Smooth muscle cell (in vitro differentiated cells): ENCODE results near the gene DDX5. TPM values are rescaled to one million over a fixed set of nuclear protein-coding genes. Genes with fewer than 3 reads are reported as not detected.

Experiments used
- DNase-seq: peaks from one replicate; lab custom pipeline; 2025; ENCODE audit not compliant: unreplicated experiment; lab: John Stamatoyannopoulos, UW
- H2AFZ ChIP-seq: fragments of 200-600 bp; sonication (generic); 2 replicates; pipeline ENCODE4 v1.6.0; 2016; ENCODE audit warnings: antibody characterized with exemption, low read depth, mild to moderate bottlenecking
- H3F3A ChIP-seq: fragments of 200-600 bp; sonication (generic); 2 replicates; pipeline ENCODE4 v1.6.0; 2017; ENCODE audit warnings: antibody characterized with exemption, low read depth
- H3K27ac ChIP-seq: fragments of 200-600 bp; sonication (generic); 2 replicates; pipeline ENCODE4 v1.5.1; 2016; ENCODE audit warnings: low read depth, mild to moderate bottlenecking
- H3K27me3 ChIP-seq: fragments of 200-600 bp; sonication (generic); 2 replicates; pipeline ENCODE4 v1.6.1; 2016; ENCODE audit warnings: low read depth, mild to moderate bottlenecking
- H3K36me3 ChIP-seq: fragments of 200-600 bp; sonication (generic); 2 replicates; pipeline ENCODE4 v1.5.1; 2016; ENCODE audit warnings: low read depth
- H3K4me1 ChIP-seq: fragments of 200-600 bp; sonication (generic); 2 replicates; pipeline ENCODE4 v1.5.1; 2016; ENCODE audit warnings: low read depth
- H3K4me2 ChIP-seq: fragments of 200-600 bp; sonication (generic); 2 replicates; pipeline ENCODE4 v1.6.0; 2016; ENCODE audit warnings: mild to moderate bottlenecking
- H3K4me3 ChIP-seq: fragments of 200-600 bp; sonication (generic); 2 replicates; pipeline ENCODE4 v1.5.1; 2016; ENCODE audit warnings: mild to moderate bottlenecking
- H3K79me2 ChIP-seq: fragments of 200-600 bp; sonication (generic); 2 replicates; pipeline ENCODE4 v1.6.0; 2016; ENCODE audit warnings: low read depth, mild to moderate bottlenecking
- H3K9ac ChIP-seq: fragments of 200-600 bp; sonication (generic); 2 replicates; pipeline ENCODE4 v1.6.0; 2016; ENCODE audit warnings: low read depth
- H3K9me3 ChIP-seq: fragments of 200-600 bp; sonication (generic); replicated peaks from 2 replicates; pipeline ENCODE4 v1.5.1; 2016; ENCODE audit warnings: low read depth
- H4K20me1 ChIP-seq: fragments of 200-600 bp; sonication (generic); 2 replicates; pipeline ENCODE4 v1.6.0; 2016; ENCODE audit warnings: low read depth
- CTCF ChIP-seq: fragments of 200-600 bp; sonication (generic); IDR thresholded peaks from 2 replicates; pipeline ENCODE4 v1.5.1; 2017; ENCODE audit warnings: borderline replicate concordance, mild to moderate bottlenecking, antibody characterized with exemption; ENCODE audit not compliant: insufficient read depth, poor library complexity, severe bottlenecking
- WGBS: methylation state at CpG from one replicate; pipeline ENCODE4 v1.1.7; 2016; ENCODE audit warnings: low lambda C conversion rate; 5-methylcytosine and 5-hydroxymethylcytosine counted together
- polyA plus RNA-seq: library from polyadenylated mRNA; unstranded; fragments of >200 nt; fragmentation: Nextera tagmentation; extraction: Ambion mirVana; gene quantifications from 2 replicates; pipeline ENCODE4 v1.2.1, GENCODE V29; 2016
- total RNA-seq: library from RNA; depleted of rRNA; stranded (reverse); fragments of >200 nt; gene quantifications from 2 replicates; pipeline ENCODE4 v1.2.3, GENCODE V29; 2014

DDX5 gene
- total RNA-seq, result 679 and 752 TPM in 2 replicates
- 446 and 533 TPM in 2 replicates for polyA plus RNA-seq

- peaks cover 28% of the 10 kb centered on the region for H3K4me1 ChIP-seq
- no peaks in the 10 kb centered on the region for H3K9me3 ChIP-seq
- peaks cover 34% of the 10 kb centered on the region for H3F3A ChIP-seq
- peak within 1 kb of the TSS; percentile 100 for H3K9ac ChIP-seq
- H2AFZ ChIP-seq, result peak within 1 kb of the TSS; percentile 17
- WGBS, result under 1% methylated on average over 26 of the region's 31 CpGs
- TF ChIP-seq CTCF, result no peak
- H3K4me3 ChIP-seq, result peak within 1 kb of the TSS; percentile 91
- peak; percentile 98 for DNase-seq
- H3K4me2 ChIP-seq, result peak within 1 kb of the TSS; percentile 86
- H3K27me3 ChIP-seq, result no peaks in the 10 kb centered on the region
- H4K20me1 ChIP-seq, result peaks cover 89% of the 10 kb centered on the region
- peaks cover 30% of the 10 kb centered on the region for H3K36me3 ChIP-seq
- peak within 1 kb of the TSS; percentile 99 for H3K27ac ChIP-seq
- peaks cover 83% of the 10 kb centered on the region for H3K79me2 ChIP-seq
These were observed at the start of gene DDX5 for GRCh38 chr17:64506201-64506575. DDX5 (minus strand) TSS chr17:64506289; CDS start chr17:64506119, 170 bp downstream.

- peaks cover 14% of the 10 kb centered on the region for H3K79me2 ChIP-seq
- H4K20me1 ChIP-seq, result peaks cover 34% of the 10 kb centered on the region
These were observed 49.2 kb upstream of the DDX5 start for GRCh38 chr17:64555281-64555680.

GRCh38 chr17:64554028-64554637 lies 48.0 kb upstream of the DDX5 start:
- no peak for DNase-seq
- Histone ChIP-seq H3K36me3 (peaks cover 25% of the 10 kb centered on the region), H3K27ac (no peak overlapping the region), H3K4me2 (no peak overlapping the region), H3K9ac (no peak overlapping the region), H3K79me2 (peaks cover 14% of the 10 kb centered on the region), H2AFZ (no peak overlapping the region), H3K4me3 (no peak overlapping the region), H3K9me3 (no peaks in the 10 kb centered on the region), H3F3A (peaks cover 17% of the 10 kb centered on the region), H3K4me1 (no peaks in the 10 kb centered on the region), H3K27me3 (no peaks in the 10 kb centered on the region), H4K20me1 (peaks cover 42% of the 10 kb centered on the region)
- no peak for TF ChIP-seq CTCF

More at GRCh38 chr17:64555281-64555680, 49.2 kb upstream of the DDX5 start:
- no peak for DNase-seq
- no peaks in the 10 kb centered on the region for H3K27me3 ChIP-seq
- no peak overlapping the region for H2AFZ ChIP-seq
- no peak overlapping the region for H3K4me2 ChIP-seq
- peaks cover 13% of the 10 kb centered on the region for H3F3A ChIP-seq
- peak overlapping the region; percentile 5 for H3K27ac ChIP-seq
- WGBS, result 100% methylated on average over 4 of the region's 4 CpGs
- H3K4me1 ChIP-seq, result no peaks in the 10 kb centered on the region
- H3K36me3 ChIP-seq, result peaks cover 26% of the 10 kb centered on the region
- no peak overlapping the region for H3K9ac ChIP-seq
- no peak for TF ChIP-seq CTCF
- no peak overlapping the region for H3K4me3 ChIP-seq
- no peaks in the 10 kb centered on the region for H3K9me3 ChIP-seq

GRCh38 chr17:64551461-64551860 lies 45.4 kb upstream of the DDX5 start:
- peaks cover 17% of the 10 kb centered on the region for H3F3A ChIP-seq
- 78% methylated on average over 5 of the region's 5 CpGs for WGBS
- no peak for DNase-seq
- H3K79me2 ChIP-seq, result peaks cover 8% of the 10 kb centered on the region
- no peak overlapping the region for H3K9ac ChIP-seq
- no peak overlapping the region for H3K4me2 ChIP-seq
- no peaks in the 10 kb centered on the region for H3K9me3 ChIP-seq
- peaks cover 49% of the 10 kb centered on the region for H4K20me1 ChIP-seq
- H3K27ac ChIP-seq, result peak overlapping the region; percentile 16
- no peak overlapping the region for H2AFZ ChIP-seq
- peaks cover 19% of the 10 kb centered on the region for H3K36me3 ChIP-seq
- no peak for TF ChIP-seq CTCF
- no peaks in the 10 kb centered on the region for H3K4me1 ChIP-seq
- no peak overlapping the region for H3K4me3 ChIP-seq
- H3K27me3 ChIP-seq, result no peaks in the 10 kb centered on the region
